GM21423 (cell line): ENCODE measurements around the gene ILK.
A peak's percentile ranks its signal among the peaks of the same experiment; 100 is the strongest.

ENCODE experiments used
- ATAC-seq: cut with Tn5 transposase; IDR thresholded peaks from one replicate; pipeline ENCODE4 v1.9.1; 2021; ENCODE audit warnings: mild to moderate bottlenecking, moderate library complexity; ENCODE audit not compliant: unreplicated experiment

ILK gene

DNA sequence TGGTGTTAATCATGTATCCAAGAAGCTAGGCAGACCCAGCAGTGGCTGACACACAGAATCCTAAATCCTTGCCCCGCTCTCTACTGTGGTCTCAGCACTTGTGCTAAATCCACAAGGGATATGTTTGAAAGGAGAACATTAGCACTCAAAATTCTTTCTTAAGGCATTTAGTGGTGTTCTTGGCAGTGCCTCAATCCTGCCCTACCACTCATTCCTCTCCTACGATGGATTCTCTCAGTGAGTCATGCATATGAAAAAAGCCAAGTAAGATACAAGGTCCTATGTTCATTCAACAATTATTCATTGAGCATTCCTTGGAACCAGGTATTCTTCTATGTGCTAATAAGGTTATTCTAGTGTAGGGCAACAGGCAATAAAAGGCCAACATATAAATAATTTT is 31.4 kb upstream of the ILK start:
- ATAC-seq, result no peak

DNA sequence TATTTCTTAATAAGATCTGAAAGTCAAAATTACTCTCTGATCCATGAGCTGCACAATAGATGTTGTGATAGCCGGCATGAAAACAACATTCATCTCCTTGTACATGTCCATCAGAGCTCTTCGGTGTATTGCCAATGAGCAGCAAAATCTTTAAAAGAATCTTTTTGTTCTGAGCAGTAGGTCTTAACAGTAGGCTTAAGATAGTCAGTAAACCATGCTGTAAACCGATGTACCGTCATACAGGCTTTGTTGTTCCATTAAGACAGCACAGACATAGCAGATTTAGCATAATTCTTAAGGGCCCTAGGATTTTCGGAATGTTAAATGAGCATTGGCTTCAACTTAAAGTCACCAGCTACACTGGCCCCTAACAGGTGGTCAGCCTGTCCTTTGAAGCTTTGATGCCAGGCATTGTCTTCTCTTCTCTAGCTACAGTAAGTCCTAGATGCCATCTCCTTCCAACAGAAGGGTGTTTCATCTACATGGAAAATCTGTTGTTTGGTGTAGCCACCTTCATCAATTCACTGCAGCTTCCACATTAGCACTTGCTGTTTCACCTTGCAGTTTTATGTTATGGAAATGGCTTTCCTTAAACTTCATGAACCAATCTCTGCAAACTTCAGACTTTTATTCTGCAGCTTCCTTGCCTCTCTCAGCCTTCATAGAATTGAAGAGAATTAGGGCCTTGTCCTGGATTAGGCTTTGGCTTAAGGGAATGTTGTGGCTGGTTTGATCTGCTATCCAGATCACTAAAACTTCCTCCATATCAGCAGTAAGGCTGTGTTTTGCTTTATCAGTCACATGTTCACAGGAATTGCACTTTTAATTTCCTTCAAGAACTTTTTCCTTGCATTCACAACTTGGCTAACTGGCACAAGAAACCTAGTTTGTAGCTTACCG is 28.5 kb upstream of the ILK start:
- no peak for ATAC-seq

GRCh38 chr11:6576471-6577373 is 26.9 kb upstream of the ILK start:
- ATAC-seq, result no peak

DNA sequence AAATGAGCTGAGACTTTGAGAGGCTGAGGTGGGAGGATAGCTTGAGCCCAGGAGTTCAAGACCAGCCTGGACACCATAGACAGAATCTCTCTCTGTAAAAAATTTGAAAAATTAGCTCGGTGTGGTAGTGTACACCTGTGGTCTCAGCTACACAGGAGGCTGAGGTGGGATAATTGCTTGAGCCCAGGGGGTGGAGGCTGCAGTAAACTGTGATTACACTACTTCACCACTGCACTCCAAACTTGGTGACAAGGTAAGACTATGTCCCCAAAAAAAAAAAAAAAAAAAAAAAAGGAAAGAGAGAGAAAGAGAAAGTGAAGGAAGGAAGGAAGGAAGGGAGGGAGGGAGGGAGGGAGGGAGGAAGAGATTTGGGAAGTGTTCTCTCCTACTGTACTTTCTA is 25.4 kb upstream of the ILK start:
- no peak for ATAC-seq

DNA sequence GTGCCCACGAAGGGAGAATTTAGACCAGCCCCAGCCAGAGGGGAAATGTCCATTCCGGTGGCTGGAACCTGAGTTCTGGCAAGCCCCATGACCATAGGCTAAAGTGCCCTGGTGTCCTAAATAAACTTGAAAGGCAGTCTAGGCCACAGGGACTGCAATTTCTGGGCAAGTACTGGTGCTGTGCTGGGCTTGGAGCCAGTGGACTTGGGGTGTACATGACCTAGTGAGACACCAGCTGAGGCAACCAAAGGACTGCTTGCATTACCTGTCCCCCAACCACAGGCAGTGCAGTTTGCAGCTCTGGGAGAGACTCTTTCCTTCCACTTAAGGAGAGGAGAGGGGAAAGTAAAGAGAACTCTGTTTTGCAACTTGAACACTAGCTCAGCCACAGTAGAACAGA is 23.9 kb upstream of the ILK start:
- ATAC-seq, result no peak

DNA sequence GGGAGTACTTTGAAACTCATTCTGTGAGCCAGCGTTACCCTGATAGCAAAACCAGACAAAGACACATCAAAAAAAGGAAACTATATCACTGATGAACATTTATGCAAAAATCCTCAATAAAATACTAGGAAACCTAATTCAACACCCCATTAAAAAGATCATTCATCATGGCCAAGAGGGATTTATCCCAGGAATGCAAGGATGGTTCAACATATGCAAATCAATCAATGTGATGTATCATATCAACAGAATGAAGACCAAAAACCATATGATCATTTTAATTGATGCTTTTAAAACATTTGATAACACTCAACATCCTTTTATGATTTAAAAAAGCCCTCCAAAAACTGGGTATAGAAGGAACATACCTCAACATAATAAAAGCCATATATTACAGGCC is 20.0 kb upstream of the ILK start:
- ATAC-seq, result no peak

GRCh38 chr11:6584528-6584927 is 19.0 kb upstream of the ILK start:
- no peak for ATAC-seq

DNA sequence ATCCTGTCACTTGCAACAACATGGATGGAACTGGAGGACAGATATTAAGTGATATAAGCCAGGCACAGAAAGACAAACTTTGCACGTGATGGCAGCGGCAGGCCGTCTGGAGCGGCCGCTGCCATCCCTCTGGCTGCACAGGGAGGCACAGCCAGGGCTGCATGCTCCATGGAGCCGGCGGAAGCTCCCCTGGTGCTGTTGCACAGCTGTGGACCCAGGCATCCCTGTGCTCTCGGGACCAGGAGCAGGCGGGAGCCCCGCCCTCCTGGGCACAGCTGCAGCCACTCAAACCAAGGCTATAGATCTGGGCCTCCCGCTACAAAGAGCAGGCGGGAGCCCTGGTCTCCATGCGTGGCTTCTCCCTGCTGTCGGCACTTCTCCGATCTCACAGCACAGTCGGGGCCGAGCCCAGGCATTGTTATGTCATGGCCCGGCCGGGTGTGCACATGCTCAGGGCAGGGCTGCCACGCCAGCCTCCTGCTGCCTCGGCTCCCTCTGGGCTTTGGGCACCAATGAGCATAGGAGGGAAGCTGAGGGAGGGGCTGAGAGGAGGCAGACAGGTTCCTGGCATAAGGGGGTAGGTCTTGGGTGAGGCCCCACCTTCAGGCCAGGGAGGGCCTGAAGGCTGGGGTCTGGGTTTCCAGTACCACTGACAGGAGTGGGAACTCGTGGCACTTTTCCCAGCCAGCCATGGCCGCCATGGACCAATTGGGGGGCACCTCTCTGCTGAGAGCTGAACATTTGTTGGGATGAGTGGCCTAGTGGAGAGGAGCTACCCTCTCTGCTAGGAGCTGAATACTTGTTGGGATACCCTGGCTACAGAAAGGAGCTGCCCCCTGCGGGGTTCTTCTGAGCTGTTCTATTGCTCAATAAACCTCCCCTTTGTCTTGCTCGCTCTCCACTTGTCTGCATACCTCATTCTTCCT is 16.9 kb upstream of the ILK start:
- no peak for ATAC-seq

- ATAC-seq, result no peak
These were observed 16.1 kb upstream of the ILK start for GRCh38 chr11:6587360-6587953.

DNA sequence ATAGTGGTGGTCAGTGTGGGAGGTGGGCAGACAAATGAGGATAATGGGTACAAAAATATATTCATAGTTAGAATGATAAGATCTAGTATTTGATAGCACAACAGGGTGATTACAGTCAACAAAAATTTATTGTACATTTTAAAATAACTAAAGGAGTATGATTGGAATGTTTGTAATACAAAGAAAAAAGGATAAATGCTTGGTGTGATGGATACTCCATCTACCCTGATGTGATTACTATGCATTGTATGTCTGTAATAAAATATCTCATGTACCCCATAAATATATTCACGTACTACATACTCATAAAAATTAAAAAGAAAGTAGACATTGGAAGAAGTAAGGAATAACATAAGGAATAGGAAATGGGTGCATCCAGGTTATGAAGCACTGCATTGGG is 15.6 kb upstream of the ILK start:
- ATAC-seq, result no peak

DNA sequence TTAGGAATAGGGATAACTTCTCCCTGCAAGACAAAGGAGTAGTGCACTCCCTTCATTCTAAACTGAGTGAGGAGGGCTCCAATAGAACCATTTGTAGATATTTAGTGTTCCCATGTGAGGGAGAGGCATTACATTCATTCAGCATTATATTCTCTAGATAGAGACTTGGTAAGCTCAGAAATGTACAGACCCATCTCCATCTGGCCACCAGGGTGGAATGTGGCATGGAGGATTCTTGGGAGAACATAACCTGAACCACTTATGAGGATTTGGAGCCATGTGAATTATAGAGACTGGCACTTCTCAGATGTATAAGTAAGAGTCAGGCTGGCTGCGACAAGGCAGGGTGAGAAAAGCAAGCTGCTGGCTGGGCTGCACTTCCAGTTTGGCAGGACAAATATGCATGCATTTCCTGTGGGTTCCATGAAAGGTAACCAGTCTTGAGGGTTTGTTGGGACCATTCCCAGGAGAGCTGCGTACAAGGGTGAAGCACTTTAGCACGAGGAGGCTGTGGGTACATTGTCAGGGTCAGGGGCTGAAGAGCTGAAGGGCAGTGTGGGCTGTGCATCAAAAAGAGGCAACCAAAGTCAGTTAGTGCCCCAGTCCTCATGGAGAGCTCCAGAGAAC is 9.3 kb upstream of the ILK start:
- ATAC-seq, result no peak

DNA sequence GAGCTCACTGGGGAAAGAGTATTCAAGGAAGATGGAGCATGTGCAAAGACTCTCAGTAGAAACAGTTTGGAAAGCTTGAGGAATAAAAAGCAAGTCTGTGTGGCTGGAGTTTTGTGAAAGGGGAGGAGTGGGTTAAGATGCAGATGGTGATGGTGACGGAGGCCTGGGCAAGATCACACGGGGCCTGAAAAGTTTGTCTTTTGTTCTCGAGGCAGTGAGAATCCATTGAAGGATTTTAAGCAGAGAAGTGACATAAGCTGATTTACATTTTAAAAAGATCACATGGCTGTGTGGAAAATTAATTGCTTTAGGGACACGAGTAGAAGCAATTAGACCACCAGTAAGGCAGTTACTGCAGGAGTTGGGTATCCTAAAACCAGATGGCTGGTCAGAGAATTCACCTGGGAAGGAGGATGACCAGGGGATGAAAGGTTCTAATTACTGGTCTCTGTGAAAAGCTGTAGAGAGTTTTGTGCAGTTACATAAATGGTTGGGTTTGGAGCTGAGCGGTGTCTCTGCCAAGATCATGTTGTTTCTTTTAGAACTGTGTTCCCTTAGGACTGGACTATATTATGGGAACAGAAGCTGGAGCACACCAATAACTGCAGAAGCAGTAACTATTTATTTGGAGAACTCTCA is 7.2 kb upstream of the ILK start:
- ATAC-seq, result no peak

DNA sequence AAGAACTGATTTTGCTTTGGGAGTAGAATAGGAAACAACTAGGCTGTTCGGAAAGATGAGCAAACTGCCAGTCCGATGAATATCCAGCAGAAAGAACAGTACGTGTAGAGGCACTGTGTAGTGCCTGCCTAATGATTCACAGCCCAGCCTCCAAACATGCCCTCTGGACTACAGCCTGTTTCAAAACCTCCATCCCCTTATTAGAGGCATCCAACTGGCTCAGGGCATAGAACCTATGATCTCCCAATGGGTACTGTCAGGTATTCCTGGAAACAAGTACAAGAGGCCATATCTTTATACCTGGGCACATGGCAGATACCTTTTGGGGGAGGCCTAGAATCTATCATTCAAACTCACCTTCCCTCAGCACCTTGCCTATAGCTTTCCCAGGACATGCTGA is 5.0 kb upstream of the ILK start:
- ATAC-seq, result no peak

- ATAC-seq, result no peak
These were observed 4.1 kb upstream of the ILK start for GRCh38 chr11:6599449-6599848.

- no peak for ATAC-seq
These were observed 3.6 kb upstream of the ILK start for GRCh38 chr11:6599881-6600390.

DNA sequence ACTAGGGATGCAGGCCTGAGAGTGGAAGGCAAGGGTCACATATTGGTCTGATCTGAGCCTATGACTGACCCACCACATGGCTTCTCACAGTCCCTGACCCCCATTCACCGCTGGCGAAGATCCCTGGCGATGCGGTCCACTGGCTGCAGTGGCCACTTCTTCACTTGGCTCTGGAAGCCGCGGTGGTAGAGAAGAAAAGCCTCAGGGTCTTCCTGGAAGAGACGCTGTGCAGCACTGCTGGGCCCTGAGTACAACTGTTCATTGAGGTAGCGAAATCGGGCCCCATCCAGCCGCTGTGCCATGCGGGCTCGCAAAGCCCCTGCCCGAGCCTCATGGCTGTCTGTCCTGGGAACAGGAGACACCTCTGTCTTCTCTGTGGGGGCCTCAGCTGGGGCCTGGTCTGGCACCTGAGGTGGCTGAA is 2.5 kb upstream of the ILK start:
- no peak for ATAC-seq

DNA sequence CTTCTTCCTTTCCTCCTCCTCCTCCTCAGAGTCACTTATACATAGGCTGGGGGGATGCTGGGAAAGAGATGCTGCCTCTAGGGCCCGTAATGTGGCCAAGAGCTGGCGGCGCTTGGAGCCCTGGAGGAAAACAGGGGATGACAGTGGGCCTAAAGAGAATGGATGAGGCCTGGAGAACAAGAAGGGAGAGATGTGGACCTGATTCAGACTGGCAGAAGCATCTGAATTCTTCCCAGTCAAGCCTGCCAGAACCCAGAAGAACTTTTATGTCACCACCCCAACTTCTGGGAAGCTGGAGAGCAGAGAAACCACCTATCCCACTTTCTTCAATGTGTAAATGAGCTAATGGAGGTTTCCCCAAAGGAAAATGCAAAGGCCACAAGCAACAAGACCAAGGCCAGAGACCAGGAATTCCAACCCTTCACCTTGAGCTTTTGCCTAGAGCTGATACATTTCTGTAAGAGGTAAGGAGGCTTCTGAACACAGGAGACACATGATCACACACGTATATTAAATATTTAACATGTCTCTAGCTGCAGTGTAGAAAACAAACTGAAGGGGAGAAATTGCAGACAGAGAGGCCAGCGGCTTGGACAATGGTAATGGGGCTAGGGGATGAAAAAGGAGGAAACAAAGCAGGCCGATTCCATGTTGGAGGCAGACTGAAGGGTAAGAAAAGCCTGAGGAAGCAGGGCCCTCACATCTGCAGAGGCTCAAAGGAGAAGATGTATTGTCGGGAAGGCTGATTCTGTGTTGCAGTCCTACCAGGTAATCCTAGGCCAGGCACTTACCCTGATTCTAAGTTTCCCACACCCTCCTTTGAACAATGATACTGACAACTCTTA is 1.3 kb upstream of the ILK start:
- no peak for ATAC-seq

DNA sequence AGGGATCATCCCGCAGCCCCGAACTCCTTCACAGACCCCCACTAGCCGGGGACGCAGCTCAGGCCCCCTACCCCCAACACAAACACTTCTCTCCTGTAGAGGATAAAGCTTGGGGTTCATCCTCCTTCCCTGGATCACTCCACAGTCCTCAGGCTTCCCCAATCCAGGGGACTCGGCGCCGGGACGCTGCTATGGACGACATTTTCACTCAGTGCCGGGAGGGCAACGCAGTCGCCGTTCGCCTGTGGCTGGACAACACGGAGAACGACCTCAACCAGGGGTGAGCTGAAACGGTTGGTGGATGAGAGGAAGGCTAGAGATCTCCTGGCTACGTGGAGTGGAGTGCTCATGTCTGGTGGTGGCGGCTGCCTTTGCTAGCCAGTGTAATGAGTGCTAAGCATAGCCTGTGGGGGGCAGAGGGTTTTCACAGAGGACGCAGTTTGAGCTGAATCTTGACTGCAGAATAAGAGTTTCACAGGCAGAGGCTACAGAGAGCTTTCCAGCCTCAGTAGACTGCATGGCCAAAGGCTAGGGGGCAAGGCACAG is 580 bp downstream of the ILK start:
- ATAC-seq, result peak; percentile 36
